GM23248 (cell line): ENCODE data around the gene DOK3.

Experiments
- EZH2 ChIP-seq: fragments of 200-600 bp; sonication (generic); IDR thresholded peaks from 2 replicates; pipeline ENCODE4 v1.6.1; 2018; ENCODE audit warnings: antibody characterized with exemption, mild to moderate bottlenecking; ENCODE audit not compliant: insufficient read depth, poor library complexity, severe bottlenecking
- EZH2phosphoT487 ChIP-seq: fragments of 200-600 bp; sonication (generic); IDR thresholded peaks from 2 replicates; pipeline ENCODE4 v1.6.1; 2018; ENCODE audit warnings: antibody characterized with exemption, moderate library complexity, mild to moderate bottlenecking, low read depth; ENCODE audit not compliant: insufficient read depth

DNA sequence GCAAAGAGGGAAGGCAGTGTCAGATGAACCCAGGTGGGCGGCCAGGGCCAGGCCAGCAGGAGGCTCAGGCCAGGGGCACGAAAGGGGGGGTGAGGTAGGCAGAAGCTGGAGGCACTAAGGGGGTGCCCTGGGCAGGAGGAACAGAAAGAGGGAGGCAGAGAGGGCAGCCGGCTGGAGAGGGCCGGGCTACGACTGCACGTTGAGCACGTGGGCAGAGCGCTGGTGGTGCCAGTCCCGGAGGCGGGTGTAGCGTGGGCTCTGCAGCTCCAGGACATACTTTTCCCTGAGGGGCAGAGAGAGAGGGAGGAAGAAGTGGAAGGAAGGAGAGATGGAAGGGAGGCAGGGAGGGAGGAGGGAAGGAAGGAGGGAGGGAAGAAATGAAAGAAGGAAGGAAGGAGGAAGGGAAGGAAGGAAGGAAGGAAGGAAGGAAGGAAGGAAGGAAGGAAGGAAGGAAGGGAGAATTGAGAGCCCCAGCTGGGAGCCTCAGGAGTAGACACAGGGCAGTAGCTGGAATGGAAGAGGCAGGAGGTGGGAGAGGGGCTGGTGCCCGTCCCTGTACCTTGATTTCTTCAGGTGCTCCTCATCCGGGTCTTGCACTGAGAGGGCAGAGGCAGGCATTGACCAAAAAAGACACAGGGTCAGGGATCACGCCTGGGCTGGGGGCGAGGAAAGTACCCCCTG lies 19.2 kb downstream of the DOK3 start:
- no peak for TF ChIP-seq EZH2
- no peak for TF ChIP-seq EZH2phosphoT487
